Measurements from ENCODE around the gene SUSD4.

DNA sequence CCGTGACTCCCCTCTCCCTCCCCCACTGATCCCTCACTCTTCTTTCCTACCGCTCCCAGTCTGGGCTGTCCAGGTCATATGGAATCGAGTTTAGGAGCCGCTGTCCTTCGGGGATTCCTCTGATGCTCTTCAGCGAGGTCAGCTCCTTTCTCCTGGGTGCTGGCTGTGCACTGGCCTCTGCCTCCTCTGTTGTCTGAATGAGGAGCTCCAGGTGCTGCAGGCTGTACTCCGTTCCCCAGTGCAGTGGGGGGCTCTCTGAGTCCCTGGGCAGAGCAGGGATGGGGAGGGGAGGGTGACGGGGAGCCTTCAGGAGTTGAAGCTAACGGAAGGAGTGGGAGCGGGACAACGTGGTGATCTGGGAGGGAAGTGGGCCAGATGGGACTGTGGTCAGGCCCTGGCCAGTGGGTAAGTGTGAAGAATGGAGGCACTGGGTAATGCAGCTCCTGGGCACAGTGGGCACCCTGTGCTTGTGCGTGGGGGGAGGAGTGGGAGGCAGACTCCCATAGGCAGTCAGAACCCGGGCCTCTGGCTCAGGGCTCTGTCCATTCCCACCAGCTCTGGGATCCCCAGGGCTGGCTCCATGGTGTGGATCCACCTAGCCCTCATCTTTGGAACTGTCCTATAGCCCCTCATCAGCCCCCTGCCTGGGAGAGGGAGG lies 161.5 kb downstream of the SUSD4 start:
- TF ChIP-seq CEBPB (IDR thresholded peaks at IDR 0.05; ENCODE audit: low read depth, low read length) (no peak), MAFK (IDR thresholded peaks at IDR 0.05; ENCODE audit: low read depth, low read length) (no peak), POLR2A (IDR thresholded peaks at IDR 0.05; ENCODE audit: low read depth, low read length) (no peak), SMC3 (IDR thresholded peaks at IDR 0.05; ENCODE audit: low read depth, low read length) (no peak), BHLHE40 (IDR thresholded peaks at IDR 0.05; ENCODE audit: low read depth, low read length) (no peak), MXI1 (IDR thresholded peaks at IDR 0.05; ENCODE audit: borderline replicate concordance, low read depth, low read length) (no peak), RFX5 (IDR thresholded peaks at IDR 0.05; ENCODE audit: low read depth, low read length) (no peak)
- TF ChIP-seq, protein P1, sequence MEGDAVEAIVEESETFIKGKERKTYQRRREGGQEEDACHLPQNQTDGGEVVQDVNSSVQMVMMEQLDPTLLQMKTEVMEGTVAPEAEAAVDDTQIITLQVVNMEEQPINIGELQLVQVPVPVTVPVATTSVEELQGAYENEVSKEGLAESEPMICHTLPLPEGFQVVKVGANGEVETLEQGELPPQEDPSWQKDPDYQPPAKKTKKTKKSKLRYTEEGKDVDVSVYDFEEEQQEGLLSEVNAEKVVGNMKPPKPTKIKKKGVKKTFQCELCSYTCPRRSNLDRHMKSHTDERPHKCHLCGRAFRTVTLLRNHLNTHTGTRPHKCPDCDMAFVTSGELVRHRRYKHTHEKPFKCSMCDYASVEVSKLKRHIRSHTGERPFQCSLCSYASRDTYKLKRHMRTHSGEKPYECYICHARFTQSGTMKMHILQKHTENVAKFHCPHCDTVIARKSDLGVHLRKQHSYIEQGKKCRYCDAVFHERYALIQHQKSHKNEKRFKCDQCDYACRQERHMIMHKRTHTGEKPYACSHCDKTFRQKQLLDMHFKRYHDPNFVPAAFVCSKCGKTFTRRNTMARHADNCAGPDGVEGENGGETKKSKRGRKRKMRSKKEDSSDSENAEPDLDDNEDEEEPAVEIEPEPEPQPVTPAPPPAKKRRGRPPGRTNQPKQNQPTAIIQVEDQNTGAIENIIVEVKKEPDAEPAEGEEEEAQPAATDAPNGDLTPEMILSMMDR (conservative IDR thresholded peaks at IDR 0.05; ENCODE audit: low read depth, low read length) = no peak
